Left cardiac atrium (tissue), 4 donors: Measurements from ENCODE around the gene GIT1. TPM values are rescaled to one million over a fixed set of nuclear protein-coding genes. Genes with fewer than 3 reads are reported as not detected.

ENCODE experiments used
- ATAC-seq, 2 donors: fragments of 200-7000 bp; cut with Tn5 transposase; one replicate each; pipeline ENCODE4 v1.9.1; 2020; ENCODE audit warnings: mild to moderate bottlenecking in 2 of 2, moderate library complexity in 2 of 2
- DNase-seq: peaks from one replicate; pipeline ENCODE4 v3.0.0-alpha.2; 2020
- intact Hi-C, 2 donors: fragments of 100-400 bp; cut with DNase I; formaldehyde crosslinking; loops; one replicate each; pipeline versions ENCODE4 v1.14.1 to v1.15.1; 2022 to 2023
- total RNA-seq, 2 donors: library from RNA; stranded (reverse); fragmentation: NEBNext Ultra II Directional; extraction: Animal tissue kit (Norgen Biotek cat#: 25700); gene quantifications; one replicate each; pipeline ENCODE4 v1.2.1, GENCODE V29; 2021
- donor health status: DM: no; HTN: yes; CAD: no.
- donor health status: DM: no; HTN: yes; CAD: no; lungs with severe emphysema.
- donor health status: DM: yes; HTN: yes; CAD: no.
- donor health status: Dilated cardiomyopathy.

Gene GIT1
- total RNA-seq, 2 donors from 2014 or later, result 30.8 to 44.0 TPM

DNA sequence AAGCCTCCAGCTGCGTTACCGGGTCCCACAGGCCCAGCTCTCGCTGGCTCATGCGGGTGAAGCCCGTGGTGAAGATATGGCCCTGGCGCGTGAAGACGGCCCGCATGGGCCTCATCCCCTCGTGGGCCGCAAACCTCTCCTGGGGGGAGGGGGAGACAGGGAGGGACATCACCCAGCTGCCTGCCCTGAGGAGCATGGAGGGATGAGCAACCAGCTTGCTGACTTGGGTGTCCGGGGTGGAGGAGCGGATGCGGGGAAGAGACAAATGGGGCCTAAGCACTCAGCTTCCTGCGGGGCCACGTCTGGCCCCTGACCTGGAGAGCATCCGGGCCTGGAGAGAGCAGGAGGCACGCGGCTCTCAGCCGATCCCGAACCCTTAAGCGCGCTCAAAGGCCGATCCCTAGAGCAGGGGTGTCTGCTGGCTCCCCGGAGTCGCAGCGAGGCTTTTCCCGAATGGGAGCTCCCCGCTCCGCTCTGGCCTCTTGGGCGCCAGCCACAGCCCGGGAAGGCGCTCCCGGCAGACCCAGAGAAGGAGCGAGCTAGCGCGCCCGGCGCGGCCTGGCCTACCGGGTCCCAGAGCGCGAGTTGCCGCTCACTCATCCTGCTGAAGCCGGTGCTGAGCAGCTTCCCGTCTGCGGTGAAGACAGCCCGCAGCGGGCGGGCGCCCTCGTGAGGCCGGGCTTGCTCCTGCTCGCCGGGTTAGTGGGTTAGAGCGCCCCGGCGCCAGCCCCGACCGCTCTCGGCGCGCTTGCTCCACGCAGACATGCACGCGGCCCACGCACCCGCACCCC is 28.2 kb upstream of the GIT1 start:
- intact Hi-C loops, result loop anchor here in 1 of 2 donors (10.0 kb wide), 1 partner anchor 307 kb away; no protein-coding TSS in a partner anchor
- ATAC-seq, result peak; percentile 7 to 18
- DNase-seq, result peak; percentile 83

DNA sequence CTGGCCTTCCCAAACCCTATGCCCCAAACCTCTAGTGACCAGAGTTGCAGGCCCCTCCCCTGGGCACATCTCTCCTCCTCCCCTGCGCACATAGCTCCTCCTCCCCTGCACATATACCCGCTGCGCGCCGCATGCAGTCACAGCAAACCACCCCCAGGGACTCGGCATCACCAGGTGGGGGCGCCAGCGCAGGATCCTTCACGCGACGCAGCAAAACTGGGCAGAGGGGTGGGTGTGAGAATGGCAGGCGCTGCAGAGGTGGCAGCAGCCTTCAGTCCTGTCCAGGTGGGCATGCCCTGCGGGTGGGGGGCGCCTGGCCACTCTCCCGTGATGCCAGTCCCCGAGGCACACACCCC is 27.7 kb upstream of the GIT1 start:
- intact Hi-C loops, result loop anchor here in 1 of 2 donors (10.0 kb wide), 1 partner anchor 308 kb away; no protein-coding TSS in a partner anchor
- DNase-seq (peak; percentile 84), ATAC-seq (peak; percentile 13 to 33)

- ATAC-seq (no peak), DNase-seq (no peak)
- intact Hi-C loops, result loop anchor here in 1 of 2 donors (10.0 kb wide), 1 partner anchor 308 kb away; no protein-coding TSS in a partner anchor
Observed at GRCh38 chr17:29616300-29617048, 27.0 kb upstream of the GIT1 start.

DNA sequence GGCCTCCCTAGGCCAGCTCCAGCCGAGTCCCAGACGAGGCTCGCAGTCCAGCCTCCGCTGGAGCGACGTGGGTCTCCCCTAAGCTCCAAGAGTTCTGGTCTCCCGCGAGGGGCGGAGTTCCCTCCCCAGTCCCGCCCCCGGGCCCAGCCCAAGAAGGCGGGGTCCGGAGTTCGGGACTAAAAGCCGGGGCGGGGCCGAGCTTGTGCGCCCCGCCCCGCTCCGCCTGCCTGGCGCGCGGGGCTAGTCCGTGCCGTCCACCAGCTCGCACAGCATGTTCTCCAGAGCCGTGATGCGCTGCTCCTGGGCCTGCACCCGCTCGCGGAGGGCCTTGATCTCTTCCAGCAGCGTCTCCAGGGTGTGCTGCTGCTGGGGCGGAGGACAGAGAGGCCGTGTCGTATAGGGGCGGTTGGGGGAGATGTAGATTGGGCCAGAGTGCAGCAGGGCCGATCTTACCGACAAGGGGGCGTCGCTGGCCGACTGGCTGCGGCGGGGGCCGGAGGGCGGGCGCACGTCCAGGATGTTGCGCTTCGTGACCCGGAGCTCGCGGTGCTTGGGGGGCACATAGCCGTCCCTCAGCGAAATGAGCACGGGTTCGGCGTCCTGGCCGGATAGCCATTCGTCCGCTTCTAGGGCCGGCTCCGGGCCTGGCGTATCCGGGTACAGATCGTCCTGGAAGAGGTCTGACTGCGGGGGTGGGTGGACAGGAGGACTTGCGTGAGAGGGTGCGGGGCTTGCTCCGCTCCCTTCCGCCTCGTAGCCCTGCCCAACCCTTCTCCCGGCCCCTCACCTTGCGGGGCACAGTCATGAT is 26.2 kb upstream of the GIT1 start:
- intact Hi-C loops, result loop anchor here in 1 of 2 donors (10.0 kb wide), 1 partner anchor 309 kb away; no protein-coding TSS in a partner anchor
- peak; percentile 64 to 68 for ATAC-seq

DNA sequence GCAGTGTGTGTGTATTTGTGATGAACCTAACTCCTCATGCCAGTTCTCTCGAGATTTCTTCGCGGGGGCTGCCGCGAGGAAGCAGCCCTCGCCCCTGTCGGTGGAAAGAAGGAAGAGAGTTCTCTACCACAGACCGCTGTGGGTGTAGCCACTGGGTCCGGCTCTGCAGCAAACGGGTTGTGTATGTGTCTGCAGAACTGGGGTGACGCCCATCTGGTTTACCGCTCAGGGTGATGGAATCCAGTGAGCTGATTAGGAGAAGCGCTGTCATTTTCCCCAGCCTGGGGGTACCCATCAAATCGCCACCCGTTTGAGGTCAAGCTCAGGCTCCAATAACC is 25.6 kb upstream of the GIT1 start:
- intact Hi-C loops, result loop anchor here in 1 of 2 donors (10.0 kb wide), 1 partner anchor 310 kb away; no protein-coding TSS in a partner anchor
- ATAC-seq (no peak), DNase-seq (peak; percentile 49)

More for the DNA sequence above, 26.2 kb upstream of the GIT1 start:
- DNase-seq, result peak; percentile 86

DNA sequence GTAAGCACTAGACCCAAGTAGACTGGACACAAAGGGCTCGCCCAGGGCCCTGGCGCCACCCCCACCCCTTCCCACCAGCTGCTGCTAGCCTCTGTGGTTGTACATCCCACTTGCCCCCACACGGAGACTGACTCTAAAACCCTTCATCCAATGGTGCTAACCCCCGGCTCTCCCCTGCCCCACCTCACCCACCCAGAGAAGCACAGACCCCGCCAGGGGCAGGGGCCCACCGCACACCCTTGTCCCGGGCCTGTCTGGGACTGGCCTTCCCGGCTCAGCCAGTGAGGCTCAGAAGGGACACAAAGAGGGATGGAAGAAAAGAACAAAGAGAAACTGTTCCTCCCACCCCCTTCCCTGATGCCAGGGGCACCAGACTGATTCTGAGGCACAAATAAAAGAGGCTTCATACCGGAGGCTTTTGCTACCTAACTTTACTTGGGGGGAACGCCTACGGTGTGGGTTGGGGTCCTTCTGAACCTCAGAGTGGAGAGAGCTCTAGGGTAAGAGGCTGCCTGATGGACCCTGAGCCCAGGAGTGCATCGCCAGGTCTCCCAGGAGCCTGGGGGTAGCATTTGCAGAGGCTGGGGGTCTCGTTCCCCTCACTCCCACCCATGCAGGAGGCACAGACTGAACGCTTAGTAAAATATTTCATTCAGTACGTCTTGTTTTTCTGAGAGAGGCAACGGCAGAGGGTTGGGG is 25.1 kb upstream of the GIT1 start:
- intact Hi-C loops, result loop anchor here in 1 of 2 donors (10.0 kb wide), 1 partner anchor 310 kb away; no protein-coding TSS in a partner anchor
- ATAC-seq, result no peak
- no peak for DNase-seq

DNA sequence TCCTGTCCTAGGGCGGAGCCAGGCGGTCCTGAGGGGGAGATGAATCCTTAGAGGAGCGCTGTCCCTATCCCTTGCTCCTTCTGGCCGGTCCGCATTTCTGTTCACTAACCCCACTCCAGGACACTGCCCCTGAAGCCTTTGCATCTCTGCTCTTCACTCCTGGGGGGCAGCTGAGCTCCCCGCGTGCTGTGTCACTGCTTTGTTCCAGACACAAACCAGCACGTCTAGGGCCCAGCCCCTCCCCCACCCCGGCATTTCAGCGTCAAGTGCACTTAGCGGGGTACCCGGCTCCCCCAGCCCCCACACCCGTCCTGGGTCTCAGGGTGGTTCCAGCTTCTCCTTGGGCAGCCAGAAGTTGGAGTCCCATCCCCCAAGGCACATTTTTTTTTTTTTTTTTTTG is 24.4 kb upstream of the GIT1 start:
- no peak for DNase-seq
- intact Hi-C loops, result loop anchor here in 1 of 2 donors (10.0 kb wide), 1 partner anchor 311 kb away; no protein-coding TSS in a partner anchor
- no peak for ATAC-seq

- ATAC-seq, result peak; percentile 66 to 70
- intact Hi-C loops, result loop anchor here in 1 of 2 donors (10.0 kb wide), 1 partner anchor 311 kb away; no protein-coding TSS in a partner anchor
- DNase-seq, result peak; percentile 96
Observed at GRCh38 chr17:29613352-29613837, 23.9 kb upstream of the GIT1 start.

DNA sequence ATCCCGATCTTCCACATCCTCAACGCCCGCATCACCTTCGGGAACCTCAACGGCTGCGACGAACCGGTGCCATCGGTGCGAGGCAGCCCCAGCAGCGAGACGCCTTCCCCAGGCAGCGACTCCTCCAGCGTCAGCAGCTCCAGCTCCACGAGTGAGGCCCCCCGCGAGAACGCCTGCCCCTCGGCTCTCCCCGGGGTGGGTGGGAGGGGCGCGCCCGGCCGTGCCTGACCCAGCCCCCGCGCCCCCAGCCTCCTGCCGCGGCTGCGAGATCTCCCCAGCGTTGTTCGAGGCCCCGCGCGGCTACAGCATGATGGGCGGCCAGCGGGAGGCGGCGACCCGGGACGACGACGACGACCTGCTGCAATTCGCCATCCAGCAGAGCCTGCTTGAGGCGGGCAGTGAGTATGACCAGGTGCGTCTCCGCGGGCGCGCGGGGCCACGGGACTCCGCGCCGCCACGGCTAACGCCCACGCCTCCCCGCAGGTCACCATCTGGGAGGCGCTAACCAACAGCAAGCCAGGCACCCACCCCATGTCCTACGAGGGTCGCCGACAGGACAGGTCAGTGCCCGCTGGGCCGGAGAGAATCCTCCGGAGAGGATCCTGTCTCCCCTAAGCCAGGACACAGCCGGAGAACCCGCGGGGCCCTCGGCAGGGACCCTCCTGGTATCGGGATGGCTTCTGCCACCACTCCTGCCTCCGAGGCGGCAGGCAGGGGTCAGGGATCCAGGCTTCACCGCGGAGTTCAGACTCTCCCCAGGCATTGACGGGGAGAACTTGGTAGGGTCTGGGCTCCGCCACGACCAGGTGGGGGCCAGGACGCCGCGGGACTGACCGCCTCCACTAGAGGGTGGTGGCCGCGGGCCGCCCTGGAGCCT is 23.2 kb upstream of the GIT1 start:
- ATAC-seq, result peak in 1 of 2 donors; percentile 7
- DNase-seq, result no peak
- intact Hi-C loops, result loop anchor here in 1 of 2 donors (10.0 kb wide), 1 partner anchor 312 kb away; no protein-coding TSS in a partner anchor

GRCh38 chr17:29612094-29612403 is 22.6 kb upstream of the GIT1 start:
- DNase-seq, result no peak
- intact Hi-C loops, result loop anchor here in 1 of 2 donors (10.0 kb wide), 1 partner anchor 313 kb away; no protein-coding TSS in a partner anchor
- no peak for ATAC-seq

GRCh38 chr17:29611351-29612093 is 22.1 kb upstream of the GIT1 start:
- DNase-seq (no peak), ATAC-seq (no peak)
- intact Hi-C loops, result loop anchor here in 1 of 2 donors (10.0 kb wide), 1 partner anchor 313 kb away; no protein-coding TSS in a partner anchor

GRCh38 chr17:29610395-29610794 is 20.9 kb upstream of the GIT1 start:
- ATAC-seq (no peak), DNase-seq (no peak)
- intact Hi-C loops, result loop anchor here in 1 of 2 donors (10.0 kb wide), 1 partner anchor 314 kb away; no protein-coding TSS in a partner anchor

- intact Hi-C loops, result no loop called here
- DNase-seq (no peak), ATAC-seq (no peak)
Observed at GRCh38 chr17:29608986-29609385, 19.5 kb upstream of the GIT1 start.

GRCh38 chr17:29607557-29608195 is 18.2 kb upstream of the GIT1 start:
- DNase-seq (no peak), ATAC-seq (no peak)
- intact Hi-C loops, result no loop called here

- no peak for ATAC-seq
- DNase-seq, result peak; percentile 25
- intact Hi-C loops, result no loop called here
Observed at GRCh38 chr17:29603109-29603674, 13.7 kb upstream of the GIT1 start.
